ENCODE data around the gene CDC37. TPM values are rescaled to one million over a fixed set of nuclear protein-coding genes. Genes with fewer than 3 reads are reported as not detected.
A peak's percentile ranks its signal among the peaks of the same experiment; 100 is the strongest.

CDC37 gene
- total RNA-seq: 100 to 1,000 TPM; 242 to 252 TPM

GRCh38 chr19:10403137-10404021, at the start of gene CDC37:
Gene CDC37, minus strand, starts transcription at chr19:10403542. Its CDS starts 63 bp downstream, at chr19:10403479.
- Mint-ChIP-seq H3K9me3 (no peaks in the 10 kb centered on the region), H3K4me1 (peaks cover 56% of the 10 kb centered on the region), H3K27me3 (no peaks in the 10 kb centered on the region), H3K4me3 (peak within 1 kb of the TSS; percentile 93), H3K36me3 (peaks cover 19% of the 10 kb centered on the region), H3K27ac (peak within 1 kb of the TSS; percentile 94)
- peak; percentile 98 for DNase-seq

- DNase-seq: peak; percentile 36
- H3K4me1 Mint-ChIP-seq: peaks cover 6% of the 10 kb centered on the region
- peaks cover 6% of the 10 kb centered on the region for H3K27me3 Mint-ChIP-seq
- no peak overlapping the region for H3K27ac Mint-ChIP-seq
- no peak overlapping the region for H3K4me3 Mint-ChIP-seq
- no peaks in the 10 kb centered on the region for H3K9me3 Mint-ChIP-seq
- H3K36me3 Mint-ChIP-seq: peaks cover 2% of the 10 kb centered on the region
These were observed 47.7 kb upstream of the CDC37 start for GRCh38 chr19:10450853-10451609.

GRCh38 chr19:10450191-10450852, 47.0 kb upstream of the CDC37 start:
- Mint-ChIP-seq H3K27ac (no peak overlapping the region), H3K9me3 (no peaks in the 10 kb centered on the region), H3K27me3 (peaks cover 6% of the 10 kb centered on the region), H3K4me3 (no peak overlapping the region), H3K4me1 (peaks cover 6% of the 10 kb centered on the region), H3K36me3 (peaks cover 2% of the 10 kb centered on the region)
- DNase-seq: no peak

DNA sequence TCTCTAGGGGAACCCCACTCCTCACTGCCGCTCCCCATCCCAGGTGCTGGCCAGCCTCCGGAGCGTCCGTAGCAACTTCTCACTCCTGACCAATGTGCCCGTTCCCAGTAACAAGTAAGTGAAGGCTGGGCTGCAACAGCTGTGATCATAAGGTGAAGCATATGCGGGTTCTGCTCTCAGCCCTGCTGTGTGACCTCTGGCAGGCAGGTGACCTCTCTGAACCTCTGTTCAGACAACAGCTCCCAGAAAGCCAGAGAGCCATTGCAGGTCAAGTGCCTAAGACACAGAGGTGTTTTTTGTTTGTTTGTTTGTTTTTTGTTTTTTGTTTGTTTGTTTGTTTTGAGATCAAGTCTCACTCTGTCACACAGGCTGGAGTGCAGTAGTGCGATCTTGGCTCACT, 45.7 kb upstream of the CDC37 start:
- Mint-ChIP-seq H3K9me3 (no peaks in the 10 kb centered on the region), H3K27me3 (peaks cover 6% of the 10 kb centered on the region), H3K4me3 (no peak overlapping the region), H3K27ac (no peak overlapping the region), H3K4me1 (peaks cover 6% of the 10 kb centered on the region), H3K36me3 (peaks cover 2% of the 10 kb centered on the region)
- DNase-seq: no peak

DNA sequence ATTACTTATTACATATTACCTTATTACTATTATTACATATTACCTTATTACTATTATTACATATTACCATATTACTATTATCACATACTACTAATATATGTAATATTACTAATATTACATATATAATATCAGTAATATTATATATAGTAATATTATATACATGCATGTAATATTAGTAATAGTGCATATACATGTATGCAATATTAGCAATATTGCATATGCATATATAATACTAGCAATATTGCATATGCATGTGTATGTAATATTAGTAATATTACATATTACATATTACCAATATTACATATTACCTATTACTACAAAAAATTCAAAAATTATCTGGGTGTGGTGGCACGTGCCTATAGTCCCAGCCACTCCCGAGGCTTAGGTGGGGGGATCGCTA, 39.4 kb upstream of the CDC37 start:
- no peak overlapping the region for H3K27ac Mint-ChIP-seq
- no peaks in the 10 kb centered on the region for H3K27me3 Mint-ChIP-seq
- no peaks in the 10 kb centered on the region for H3K9me3 Mint-ChIP-seq
- no peak overlapping the region for H3K4me3 Mint-ChIP-seq
- no peak for DNase-seq
- H3K36me3 Mint-ChIP-seq: no peaks in the 10 kb centered on the region
- H3K4me1 Mint-ChIP-seq: no peaks in the 10 kb centered on the region

GRCh38 chr19:10439588-10439987, 36.2 kb upstream of the CDC37 start:
- Mint-ChIP-seq H3K27ac (no peak overlapping the region), H3K9me3 (no peaks in the 10 kb centered on the region), H3K27me3 (no peaks in the 10 kb centered on the region), H3K36me3 (no peaks in the 10 kb centered on the region), H3K4me1 (peaks cover 4% of the 10 kb centered on the region), H3K4me3 (no peak overlapping the region)
- no peak for DNase-seq

DNA sequence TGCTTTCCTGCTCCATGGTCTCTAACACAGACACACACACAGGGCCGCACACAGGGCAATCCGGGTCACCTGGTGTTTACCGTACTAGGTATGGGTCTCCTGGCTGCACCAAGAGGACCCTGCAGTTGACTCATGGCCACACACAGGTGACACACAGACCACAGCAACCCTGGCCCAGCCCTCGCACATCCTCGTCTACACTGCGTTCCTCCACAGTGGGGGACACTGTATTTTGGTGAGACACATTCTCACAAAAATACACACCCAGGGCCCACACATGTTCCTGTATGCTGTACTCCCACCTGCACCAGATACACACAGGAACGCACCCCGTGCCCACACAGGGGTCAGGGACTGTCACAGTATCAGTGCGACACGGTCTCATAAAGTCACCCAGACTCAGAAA, 29.8 kb upstream of the CDC37 start:
- Mint-ChIP-seq H3K4me1 (peaks cover 35% of the 10 kb centered on the region), H3K9me3 (no peaks in the 10 kb centered on the region), H3K27me3 (peaks cover 35% of the 10 kb centered on the region), H3K4me3 (no peak overlapping the region), H3K27ac (no peak overlapping the region), H3K36me3 (peaks cover 9% of the 10 kb centered on the region)
- DNase-seq: no peak

DNA sequence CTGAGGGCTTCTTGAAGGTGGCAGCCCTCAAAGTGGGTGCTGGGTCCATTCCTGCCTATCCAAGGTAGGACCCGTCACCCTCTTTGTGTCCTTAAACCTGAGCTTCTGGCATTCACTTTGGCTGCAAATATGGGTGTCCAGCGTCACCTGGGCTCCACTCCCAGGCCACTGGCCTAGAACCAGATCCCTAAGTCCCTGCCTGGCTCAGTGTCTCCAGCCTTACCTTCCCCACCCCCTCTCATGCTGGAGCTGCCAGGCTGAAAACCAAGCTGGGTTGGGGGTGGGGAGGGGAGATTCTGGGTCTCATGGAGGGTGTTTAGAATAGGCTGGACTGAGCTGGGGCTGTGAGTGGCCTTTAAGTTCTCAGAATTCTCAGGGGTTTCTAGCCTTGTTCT, 29.4 kb upstream of the CDC37 start:
- peaks cover 9% of the 10 kb centered on the region for H3K36me3 Mint-ChIP-seq
- DNase-seq: no peak
- no peaks in the 10 kb centered on the region for H3K9me3 Mint-ChIP-seq
- H3K27ac Mint-ChIP-seq: no peak overlapping the region
- peaks cover 39% of the 10 kb centered on the region for H3K4me1 Mint-ChIP-seq
- H3K27me3 Mint-ChIP-seq: peaks cover 39% of the 10 kb centered on the region
- no peak overlapping the region for H3K4me3 Mint-ChIP-seq

DNA sequence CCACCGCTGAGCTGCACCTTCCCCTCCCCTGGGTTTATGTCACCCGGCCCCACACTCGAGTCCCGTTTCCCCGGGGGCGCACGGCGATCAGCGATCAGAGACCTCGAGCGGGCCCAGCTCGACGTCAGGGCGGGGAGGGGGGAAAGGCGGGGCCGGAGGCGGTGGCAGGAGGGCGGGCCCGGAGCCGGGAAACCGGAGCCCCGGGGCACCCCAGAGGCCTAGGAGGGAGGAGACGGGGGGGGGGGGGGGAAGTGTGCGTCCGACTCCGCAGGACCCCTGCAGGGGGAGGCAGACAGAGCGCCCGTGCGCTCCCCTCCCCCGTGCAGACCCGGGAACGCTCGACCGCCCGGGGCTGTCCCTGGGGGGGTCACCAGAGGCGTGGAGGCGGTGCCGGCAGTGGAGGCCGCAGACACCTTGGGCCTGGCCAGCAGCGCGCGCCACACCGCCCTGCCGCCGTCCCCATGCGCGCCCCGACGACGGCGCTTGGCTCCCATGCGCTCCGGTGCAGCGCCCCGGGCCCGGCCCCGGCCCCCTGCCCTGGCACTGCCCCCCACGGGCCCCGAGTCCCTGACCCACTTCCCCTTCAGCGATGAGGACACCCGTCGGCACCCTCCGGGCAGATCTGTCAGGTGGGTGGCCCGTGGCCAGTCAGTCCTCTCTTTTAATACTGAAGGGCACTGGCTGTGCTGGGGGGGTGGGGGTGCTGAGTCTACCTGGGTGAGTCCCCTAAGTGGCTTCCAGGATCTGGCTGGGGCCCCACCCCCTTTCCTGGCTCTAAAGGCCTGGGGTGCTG, 28.8 kb upstream of the CDC37 start:
- Mint-ChIP-seq H3K27me3 (peaks cover 43% of the 10 kb centered on the region), H3K27ac (peak overlapping the region; percentile 36), H3K4me3 (peak overlapping the region; percentile 76), H3K36me3 (peaks cover 9% of the 10 kb centered on the region), H3K4me1 (peaks cover 44% of the 10 kb centered on the region), H3K9me3 (no peaks in the 10 kb centered on the region)
- DNase-seq: no peak

DNA sequence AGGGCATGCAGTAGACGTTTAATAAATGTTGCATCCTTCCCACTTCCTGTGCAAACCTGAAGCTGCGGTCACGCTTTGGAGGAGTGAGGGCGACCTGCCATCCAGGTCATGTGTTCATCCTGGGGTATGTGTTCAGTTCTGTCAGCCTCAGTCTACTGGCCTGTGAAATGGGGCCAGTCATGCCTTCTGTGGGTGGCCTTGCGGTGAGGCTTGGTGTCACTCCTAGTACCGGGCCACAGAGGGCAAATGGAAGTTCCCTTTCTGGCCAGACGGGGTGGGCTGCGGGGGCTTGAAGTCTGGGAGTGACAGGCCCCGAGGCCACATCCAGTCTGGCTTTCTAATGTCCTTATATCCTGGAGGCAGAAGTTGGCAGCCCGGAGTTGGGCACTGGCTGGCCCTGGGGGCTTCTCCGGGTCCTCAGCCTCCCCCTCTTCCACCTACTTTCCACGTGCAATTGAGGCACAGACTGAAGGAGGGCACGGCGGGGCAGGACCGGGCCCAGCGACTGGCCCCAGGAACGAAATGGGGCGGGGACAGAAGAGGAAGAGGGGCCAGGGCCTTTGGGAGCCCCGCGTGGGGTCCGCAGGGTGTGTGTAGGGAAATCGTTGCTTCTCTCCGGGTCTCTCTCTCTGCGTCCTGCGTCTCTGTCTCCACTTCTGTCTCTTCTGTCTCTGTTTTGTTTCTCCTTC, 28.1 kb upstream of the CDC37 start:
- Mint-ChIP-seq H3K4me1 (peaks cover 48% of the 10 kb centered on the region), H3K9me3 (no peaks in the 10 kb centered on the region), H3K27me3 (peaks cover 46% of the 10 kb centered on the region), H3K4me3 (peak overlapping the region; percentile 76), H3K36me3 (peaks cover 9% of the 10 kb centered on the region), H3K27ac (peak overlapping the region; percentile 36)
- no peak for DNase-seq

DNA sequence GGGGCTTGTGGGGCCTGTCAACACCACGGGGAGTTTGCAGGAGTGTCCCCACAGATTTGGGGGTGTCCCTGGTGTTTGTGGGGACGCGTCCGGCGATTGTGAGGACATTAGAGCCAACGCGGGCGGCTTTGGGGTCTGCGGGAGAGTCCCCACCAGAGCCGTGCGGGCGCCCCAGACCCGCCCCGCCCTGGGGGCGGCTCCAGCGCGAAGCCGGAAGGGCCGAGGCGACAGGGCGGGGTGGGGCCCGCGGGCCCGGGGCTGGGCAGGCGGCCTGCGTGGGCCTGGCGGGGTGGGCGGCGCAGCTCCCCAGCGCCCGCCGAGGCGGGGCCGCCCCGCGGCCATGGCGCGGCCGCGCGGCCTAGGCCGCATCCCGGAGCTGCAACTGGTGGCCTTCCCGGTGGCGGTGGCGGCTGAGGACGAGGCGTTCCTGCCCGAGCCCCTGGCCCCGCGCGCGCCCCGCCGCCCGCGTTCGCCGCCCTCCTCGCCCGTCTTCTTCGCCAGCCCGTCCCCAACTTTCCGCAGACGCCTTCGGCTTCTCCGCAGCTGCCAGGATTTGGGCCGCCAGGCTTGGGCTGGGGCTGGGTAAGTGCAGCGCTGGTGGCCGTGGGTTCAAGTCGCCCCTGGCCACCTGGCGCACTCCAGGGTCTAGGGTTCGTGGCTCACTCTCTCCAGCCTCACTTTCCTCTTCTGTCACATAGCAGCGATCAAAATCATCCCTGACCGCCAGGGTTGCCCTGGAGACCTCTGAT, 27.3 kb upstream of the CDC37 start:
- H3K27me3 Mint-ChIP-seq: peaks cover 46% of the 10 kb centered on the region
- H3K36me3 Mint-ChIP-seq: peaks cover 9% of the 10 kb centered on the region
- peak overlapping the region; percentile 17 for H3K27ac Mint-ChIP-seq
- peak overlapping the region; percentile 55 for H3K4me3 Mint-ChIP-seq
- DNase-seq: no peak
- peaks cover 50% of the 10 kb centered on the region for H3K4me1 Mint-ChIP-seq
- H3K9me3 Mint-ChIP-seq: no peaks in the 10 kb centered on the region

DNA sequence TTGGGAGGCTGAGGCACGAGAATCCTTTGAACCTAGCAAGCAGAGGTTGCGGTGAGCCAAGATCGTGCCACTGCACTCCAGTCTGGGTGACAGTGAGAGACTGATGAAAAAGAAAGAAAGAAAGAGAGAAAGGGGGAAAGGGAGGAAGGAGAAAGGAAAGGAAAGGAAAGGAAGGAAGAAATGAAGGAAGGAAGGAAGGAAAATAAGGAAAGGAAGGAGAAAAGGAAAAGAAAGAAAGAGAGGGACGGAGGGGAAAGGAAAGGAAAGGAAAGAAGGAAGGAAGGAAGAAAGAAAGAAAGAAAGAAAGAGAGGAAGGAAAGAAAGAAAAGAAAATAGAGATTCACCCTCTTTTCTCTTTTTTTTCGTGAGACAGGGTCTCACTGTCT, 25.6 kb upstream of the CDC37 start:
- Mint-ChIP-seq H3K4me1 (peaks cover 64% of the 10 kb centered on the region), H3K27ac (no peak overlapping the region), H3K4me3 (no peak overlapping the region), H3K36me3 (peaks cover 12% of the 10 kb centered on the region), H3K27me3 (peaks cover 56% of the 10 kb centered on the region), H3K9me3 (no peaks in the 10 kb centered on the region)
- DNase-seq: no peak

GRCh38 chr19:10427169-10427568, 23.8 kb upstream of the CDC37 start:
- H3K27me3 Mint-ChIP-seq: peaks cover 72% of the 10 kb centered on the region

More at GRCh38 chr19:10427169-10427568, 23.8 kb upstream of the CDC37 start:
- Mint-ChIP-seq H3K4me3 (no peak overlapping the region), H3K4me1 (peaks cover 69% of the 10 kb centered on the region), H3K9me3 (no peaks in the 10 kb centered on the region), H3K36me3 (peaks cover 12% of the 10 kb centered on the region), H3K27ac (peak overlapping the region; percentile 81)
- DNase-seq: no peak

All from activated naive CD8-positive, alpha-beta T cell treated with anti-CD3 and anti-CD28 coated beads for 36 hours (primary cell).